HCT116 (cell line): ENCODE results near the gene RXRA. TPM values are rescaled to one million over a fixed set of nuclear protein-coding genes. Genes with fewer than 3 reads are reported as not detected.

Experiments
- ATAC-seq: fragments of 200-7000 bp; cut with Tn5 transposase; 2 replicates; pipeline ENCODE4 v1.9.1; 2020; ENCODE audit warnings: mild to moderate bottlenecking, moderate library complexity
- BruUV-seq: library from RNA; stranded (reverse); fragments of 400-500 nt; replicated peaks from 2 replicates; lab custom pipeline; 2021; lab: Mats Ljungman, UMichigan
- CTCF ChIA-PET: fragments of 300-600 bp; sonication (Branson Sonifier 250); formaldehyde crosslinking; loops from one replicate; lab custom pipeline; 2021; ENCODE audit warnings: antibody characterized with exemption; lab: Charles Lee
- POLR2A ChIA-PET: fragments of 300-600, 350-600 bp; sonication (Branson Sonifier 250); formaldehyde crosslinking; loops from one replicate; lab custom pipeline; 2021; ENCODE audit warnings: antibody characterized with exemption; lab: Charles Lee
- RAD21 ChIA-PET, 2 experiments: fragments of 300-600 bp; sonication (Branson Sonifier 250); formaldehyde crosslinking; loops; one replicate each; lab custom pipeline; 2023; ENCODE audit warnings: low total read pairs in 2 of 2; ENCODE audit not compliant: uncharacterized antibody in 2 of 2, unreplicated experiment in 2 of 2, low non-redundant PET in 1 of 2; lab: Charles Lee
- DNase-seq: peaks from one replicate; pipeline ENCODE4 v3.0.0-alpha.2; 2010; ENCODE audit warnings: low read depth, low spot score
- H2AFZ ChIP-seq: fragments of 200-600 bp; shearing (Covaris generic), sonication (generic); 2 replicates; pipeline ENCODE4 v1.6.1; 2017; ENCODE audit warnings: low read depth, mixed run types, mixed read lengths, antibody characterized with exemption, low read length; ENCODE audit not compliant: poor library complexity, severe bottlenecking
- H3K27ac ChIP-seq: 2 replicates; pipeline ENCODE4 v1.5.1; 2012; ENCODE audit warnings: low read depth, low read length
- H3K27me3 ChIP-seq: fragments of 200-600 bp; sonication (generic); 2 replicates; pipeline ENCODE4 v1.6.1; 2016; ENCODE audit warnings: mixed run types, low read length, mixed read lengths; ENCODE audit not compliant: insufficient read depth
- H3K36me3 ChIP-seq, 2 experiments: fragments of 200-500 bp in 1 of 2; fragments of 200-600 bp in 1 of 2; sonication (Bioruptor generic) in 1 of 2; sonication (generic) in 1 of 2; 2 replicates each; pipeline versions ENCODE4 v1.5.1 to v1.6.1; 2014 to 2016; ENCODE audit warnings: low read length in 2 of 2, inconsistent platforms in 1 of 2, mixed read lengths in 1 of 2, mixed run types in 1 of 2; ENCODE audit not compliant: insufficient read depth in 2 of 2, control insufficient read depth in 1 of 2
- H3K4me1 ChIP-seq, 2 experiments: fragments of 200-600 bp in 1 of 2; sonication (generic) in 1 of 2; 2 replicates each; pipeline versions ENCODE4 v1.5.1 to v1.6.1; 2012 to 2017; ENCODE audit warnings: low read length in 2 of 2, inconsistent platforms in 1 of 2, mild to moderate bottlenecking in 1 of 2, mixed read lengths in 1 of 2, mixed run types in 1 of 2, moderate library complexity in 1 of 2; ENCODE audit not compliant: insufficient read depth in 2 of 2, control insufficient read depth in 1 of 2
- H3K4me2 ChIP-seq: fragments of 200-600 bp; sonication (generic); 2 replicates; pipeline ENCODE4 v1.6.1; 2017; ENCODE audit warnings: mixed run types, low read length, mixed read lengths
- H3K4me3 ChIP-seq, 2 experiments: fragments of 200-600 bp in 1 of 2; sonication (generic) in 1 of 2; replicated peaks in 1 of 2; 2 replicates each; pipeline ENCODE4 v1.5.1; 2011 to 2016; ENCODE audit warnings: low read length in 2 of 2, control low read depth in 1 of 2, low read depth in 1 of 2, mild to moderate bottlenecking in 1 of 2, mixed read lengths in 1 of 2, mixed run types in 1 of 2
- H3K79me2 ChIP-seq: fragments of 200-600 bp; sonication (generic); 2 replicates; pipeline ENCODE4 v1.6.1; 2017; ENCODE audit warnings: mild to moderate bottlenecking, mixed run types, low read length, moderate library complexity, mixed read lengths; ENCODE audit not compliant: insufficient read depth
- H3K9ac ChIP-seq: fragments of 200-600 bp; sonication (generic); 2 replicates; pipeline ENCODE4 v1.6.1; 2016; ENCODE audit warnings: low read length, mixed read lengths
- H3K9me2 ChIP-seq: fragments of 200-600 bp; sonication (generic), shearing (Covaris generic); 2 replicates; pipeline ENCODE4 v1.6.1; 2017; ENCODE audit warnings: mixed run types, mild to moderate bottlenecking, moderate library complexity; ENCODE audit not compliant: insufficient read depth
- H3K9me3 ChIP-seq, 2 experiments: fragments of 200-500 bp in 1 of 2; fragments of 200-600 bp in 1 of 2; sonication (Bioruptor generic) in 1 of 2; sonication (generic) in 1 of 2; 2 replicates each; pipeline ENCODE4 v1.6.1; 2014 to 2017; ENCODE audit warnings: low read length in 2 of 2, mixed read lengths in 2 of 2, inconsistent platforms in 1 of 2, low read depth in 1 of 2, mild to moderate bottlenecking in 1 of 2, mixed run types in 1 of 2, moderate library complexity in 1 of 2; ENCODE audit not compliant: control insufficient read depth in 1 of 2, insufficient read depth in 1 of 2
- H4K20me1 ChIP-seq: fragments of 200-600 bp; sonication (generic), shearing (Covaris generic); 2 replicates; pipeline ENCODE4 v1.6.1; 2017; ENCODE audit warnings: mixed run types, mild to moderate bottlenecking, moderate library complexity; ENCODE audit not compliant: insufficient read depth
- CBX3 ChIP-seq: IDR thresholded peaks from 2 replicates; pipeline ENCODE4 v1.6.1; 2012; ENCODE audit warnings: low read depth
- CTCF ChIP-seq, 3 experiments: fragments of 200-600 bp in 1 of 3; sonication (generic) in 1 of 3; IDR thresholded peaks in 2 of 3; conservative IDR thresholded peaks in 1 of 3; 2 replicates each; pipeline ENCODE4 v1.5.1; 2012 to 2017; ENCODE audit warnings: low read depth in 2 of 3, low read length in 2 of 3, antibody characterized with exemption in 1 of 3, borderline replicate concordance in 1 of 3, control low read depth in 1 of 3, mild to moderate bottlenecking in 1 of 3, mixed read lengths in 1 of 3, mixed run types in 1 of 3, moderate library complexity in 1 of 3; ENCODE audit not compliant: insufficient read depth in 1 of 3
- EZH2 ChIP-seq: fragments of 200-600 bp; sonication (generic); IDR thresholded peaks from 2 replicates; pipeline ENCODE4 v1.6.1; 2017; ENCODE audit warnings: antibody characterized with exemption, mixed run types
- JUND ChIP-seq: IDR thresholded peaks from 2 replicates; pipeline ENCODE4 v1.6.1; 2012
- MAX ChIP-seq: IDR thresholded peaks from 2 replicates; pipeline ENCODE4 v1.6.1; 2012
- POLR2A ChIP-seq: IDR thresholded peaks from 2 replicates; pipeline ENCODE4 v1.7.0; 2011; ENCODE audit warnings: borderline replicate concordance; ENCODE audit not compliant: insufficient read depth, insufficient read length; ENCODE audit errors: extremely low read depth
- RAD21 ChIP-seq: IDR thresholded peaks from 2 replicates; pipeline ENCODE4 v1.6.1; 2012; ENCODE audit warnings: low read depth, mild to moderate bottlenecking
- SRF ChIP-seq: IDR thresholded peaks from 2 replicates; pipeline ENCODE4 v1.6.1; 2012; ENCODE audit warnings: low read depth
- TCF7L2 ChIP-seq: IDR thresholded peaks from 2 replicates; pipeline ENCODE4 v1.7.0; 2011; ENCODE audit warnings: borderline replicate concordance, inconsistent platforms; ENCODE audit not compliant: insufficient read depth, insufficient read length; ENCODE audit errors: extremely low read depth
- ZBTB33 ChIP-seq: IDR thresholded peaks from 2 replicates; pipeline ENCODE4 v1.6.1; 2011; ENCODE audit warnings: mild to moderate bottlenecking, low read length, moderate library complexity; ENCODE audit not compliant: insufficient replicate concordance; ENCODE audit errors: extremely low read depth
- ZNF274 ChIP-seq: fragments of 200-500 bp; sonication (Bioruptor generic); IDR thresholded peaks from 2 replicates; pipeline ENCODE4 v1.6.1; 2014; ENCODE audit warnings: mild to moderate bottlenecking, low read depth, low read length, inconsistent platforms
- intact Hi-C: fragments of 100-400 bp; cut with micrococcal nuclease; formaldehyde crosslinking; loops from 2 replicates; pipeline ENCODE4 v1.10.0; 2022
- total RNA-seq: library from RNA; stranded (reverse); gene quantifications from one replicate; pipeline ENCODE4 v1.2.1, GENCODE V29; 2021; ENCODE audit not compliant: unreplicated experiment

RXRA gene
- total RNA-seq, 1 experiment from 2014 or later = 43.9 TPM

GRCh38 chr9:134359493-134360179 lies 33.4 kb downstream of the RXRA start:
- no peak overlapping the region for H3K4me2 ChIP-seq
- H3K27ac ChIP-seq = no peak overlapping the region
- BruUV-seq = no TSS peak
- TF ChIP-seq SRF = no peak
- no peak for TF ChIP-seq MAX
- no peak for TF ChIP-seq EZH2
- no peak for TF ChIP-seq TCF7L2
- TF ChIP-seq ZNF274 = no peak
- TF ChIP-seq RAD21 = no peak
- no peaks in the 10 kb centered on the region for H3K9me3 ChIP-seq
- no peak overlapping the region for H2AFZ ChIP-seq
- H3K4me1 ChIP-seq = peaks cover 25 to 28% of the 10 kb centered on the region in 2 experiments; a peak in 2 of 4 replicates
- H3K4me3 ChIP-seq = no peak overlapping the region
- intact Hi-C loops = no loop called here
- CTCF ChIA-PET = no interaction called here
- no peaks in the 10 kb centered on the region for H4K20me1 ChIP-seq
- DNase-seq (no peak), ATAC-seq (no peak)
- RAD21 ChIA-PET = no interaction called here
- H3K79me2 ChIP-seq = peaks cover 45% of the 10 kb centered on the region
- POLR2A ChIA-PET = no interaction called here
- no peaks in the 10 kb centered on the region for H3K27me3 ChIP-seq
- no peak overlapping the region for H3K9ac ChIP-seq
- H3K36me3 ChIP-seq = no peaks in the 10 kb centered on the region
- H3K9me2 ChIP-seq = no peaks in the 10 kb centered on the region

- ChIA-PET RAD21 (no interaction called here), CTCF (no interaction called here), POLR2A (no interaction called here)
- peaks cover 30 to 34% of the 10 kb centered on the region in 2 experiments for H3K4me1 ChIP-seq
- no peak overlapping the region for H3K9ac ChIP-seq
- H3K27me3 ChIP-seq = no peaks in the 10 kb centered on the region
- no peak overlapping the region for H3K4me3 ChIP-seq
- DNase-seq (no peak), ATAC-seq (no peak)
- BruUV-seq = no TSS peak
- H3K9me3 ChIP-seq = no peaks in the 10 kb centered on the region
- peaks cover 45% of the 10 kb centered on the region for H3K79me2 ChIP-seq
- no peak overlapping the region for H3K4me2 ChIP-seq
- H4K20me1 ChIP-seq = no peaks in the 10 kb centered on the region
- intact Hi-C loops = no loop called here
- no peaks in the 10 kb centered on the region for H3K36me3 ChIP-seq
- no peaks in the 10 kb centered on the region for H3K9me2 ChIP-seq
- H3K27ac ChIP-seq = no peak overlapping the region
- H2AFZ ChIP-seq = no peak overlapping the region
- TF ChIP-seq ZBTB33 (no peak), CBX3 (no peak), POLR2A (no peak), CTCF (IDR thresholded peaks at IDR 0.05 in 2 of 3, conservative IDR thresholded peaks at IDR 0.05 in 1 of 3; ENCODE audit: borderline replicate concordance in 1 of 3, insufficient read depth in 1 of 3, low read depth in 2 of 3, low read length in 2 of 3) (no peak), JUND (no peak)
Measured at GRCh38 chr9:134360180-134360759, 34.0 kb downstream of the RXRA start.
